T-helper 22 cell (primary cell): Measurements from ENCODE around the gene ZNF853.

ENCODE experiments used
- DNase-seq: peaks from one replicate; pipeline ENCODE4 v3.0.0-alpha.2; 2020; ENCODE audit warnings: low read depth

ZNF853 gene

GRCh38 chr7:6636741-6637543, 21.5 kb downstream of the ZNF853 start, which contains the start of gene ZNF316:
TSS of gene ZNF316 (plus strand) at chr7:6637318. CDS start at chr7:6642410, 5,092 bp downstream.
- peak; percentile 32 for DNase-seq

- DNase-seq: peak; percentile 45
Observed at GRCh38 chr7:6637544-6638229, 22.3 kb downstream of the ZNF853 start.

GRCh38 chr7:6639032-6639431, 23.6 kb downstream of the ZNF853 start:
- DNase-seq: no peak

- no peak for DNase-seq
Observed at GRCh38 chr7:6639627-6640026, 24.2 kb downstream of the ZNF853 start.

GRCh38 chr7:6640246-6640721, 24.9 kb downstream of the ZNF853 start:
- no peak for DNase-seq

- DNase-seq: no peak
Observed at GRCh38 chr7:6641305-6642035, 26.1 kb downstream of the ZNF853 start.

GRCh38 chr7:6642239-6642839, 26.9 kb downstream of the ZNF853 start:
- no peak for DNase-seq

GRCh38 chr7:6642861-6643640, 27.6 kb downstream of the ZNF853 start:
- no peak for DNase-seq

- DNase-seq: no peak
Observed at GRCh38 chr7:6643915-6644625, 28.7 kb downstream of the ZNF853 start.

GRCh38 chr7:6644728-6645127, 29.3 kb downstream of the ZNF853 start:
- no peak for DNase-seq

- DNase-seq: no peak
Observed at GRCh38 chr7:6646465-6646864, 31.1 kb downstream of the ZNF853 start.

GRCh38 chr7:6647080-6647479, 31.7 kb downstream of the ZNF853 start:
- no peak for DNase-seq

- DNase-seq: no peak
Observed at GRCh38 chr7:6647541-6647940, 32.1 kb downstream of the ZNF853 start.

GRCh38 chr7:6648066-6648814, 32.8 kb downstream of the ZNF853 start:
- DNase-seq: no peak

GRCh38 chr7:6648815-6649104, 33.4 kb downstream of the ZNF853 start:
- no peak for DNase-seq

- DNase-seq: no peak
Observed at GRCh38 chr7:6649241-6649961, 34.0 kb downstream of the ZNF853 start.

- no peak for DNase-seq
Observed at GRCh38 chr7:6650086-6650485, 34.7 kb downstream of the ZNF853 start.

GRCh38 chr7:6650521-6651011, 35.2 kb downstream of the ZNF853 start:
- DNase-seq: no peak

- DNase-seq: no peak
Observed at GRCh38 chr7:6651851-6652445, 36.5 kb downstream of the ZNF853 start.
